ENCODE results near the gene RSPO3.

The RSPO3 gene

DNA sequence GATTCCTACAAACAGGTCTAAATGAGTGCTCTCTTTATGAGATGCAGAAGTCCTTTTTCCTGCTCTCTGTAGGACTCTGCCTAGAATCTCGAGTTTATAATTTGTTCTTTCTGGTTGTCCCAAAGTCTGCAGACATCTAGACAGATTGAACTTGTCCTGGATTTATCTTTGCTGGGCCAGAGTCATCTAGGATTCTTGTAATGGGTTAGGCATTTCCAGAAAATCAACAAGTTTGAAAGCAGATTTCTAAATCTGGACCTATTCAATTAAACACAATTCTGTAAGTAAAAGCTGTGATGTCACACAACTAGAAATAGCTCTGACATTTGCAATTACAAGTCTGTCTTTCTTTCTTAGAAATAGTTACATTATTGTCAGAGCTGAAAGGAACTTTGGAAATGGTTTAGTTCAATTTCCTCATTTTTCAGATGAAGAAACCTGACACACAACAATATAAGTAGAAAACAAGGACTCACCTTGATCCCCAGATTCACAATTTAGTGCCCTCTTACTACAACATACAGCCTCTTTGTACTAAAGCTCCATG is 4.2 kb upstream of the RSPO3 start:
- no peak for DNase-seq

DNA sequence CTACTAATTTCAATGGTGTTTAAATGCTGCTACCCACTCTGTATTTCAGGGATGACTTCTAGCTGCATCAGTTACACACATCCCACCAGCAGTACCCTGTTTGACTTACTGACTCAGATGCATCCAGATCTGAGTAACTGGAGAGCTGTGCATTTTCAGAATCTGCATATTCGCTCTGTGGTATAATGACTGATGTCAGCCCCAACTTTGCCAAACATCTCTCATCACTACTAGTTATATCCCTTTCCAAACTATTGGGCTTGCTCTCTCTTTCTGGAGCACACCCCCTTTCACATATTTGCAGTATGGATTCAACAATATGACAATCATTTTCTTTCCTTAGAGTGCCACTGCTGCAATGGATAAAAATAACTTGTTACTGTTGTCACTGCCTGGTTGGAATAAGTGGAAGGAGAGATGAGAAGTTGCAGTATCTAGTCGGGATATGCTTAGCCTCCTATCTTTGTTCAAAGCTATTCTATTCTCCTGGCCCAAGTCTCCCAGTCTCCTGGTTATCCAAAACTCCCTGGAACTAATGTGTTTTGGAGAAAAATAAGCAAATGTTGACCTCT is 3.3 kb upstream of the RSPO3 start:
- no peak for DNase-seq

DNA sequence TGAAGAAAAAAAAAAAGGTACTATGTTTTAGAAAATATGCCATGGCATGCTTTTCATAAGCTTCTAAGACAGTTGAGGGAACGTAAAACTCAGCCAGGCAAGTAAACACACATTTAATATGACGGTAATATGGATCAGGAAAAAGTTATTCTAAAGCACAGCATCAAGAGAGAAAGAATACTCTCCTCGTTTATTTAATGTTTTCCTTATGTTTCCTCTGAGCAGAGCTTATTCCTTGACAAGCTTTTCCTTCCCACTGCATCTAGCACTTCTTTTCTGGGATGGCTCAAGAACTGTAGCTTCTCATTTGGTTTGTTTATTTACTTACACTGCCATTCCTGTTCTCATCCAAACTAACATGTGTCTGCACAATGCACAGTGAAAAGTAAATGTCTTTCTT is 2.7 kb upstream of the RSPO3 start:
- DNase-seq, result no peak

DNA sequence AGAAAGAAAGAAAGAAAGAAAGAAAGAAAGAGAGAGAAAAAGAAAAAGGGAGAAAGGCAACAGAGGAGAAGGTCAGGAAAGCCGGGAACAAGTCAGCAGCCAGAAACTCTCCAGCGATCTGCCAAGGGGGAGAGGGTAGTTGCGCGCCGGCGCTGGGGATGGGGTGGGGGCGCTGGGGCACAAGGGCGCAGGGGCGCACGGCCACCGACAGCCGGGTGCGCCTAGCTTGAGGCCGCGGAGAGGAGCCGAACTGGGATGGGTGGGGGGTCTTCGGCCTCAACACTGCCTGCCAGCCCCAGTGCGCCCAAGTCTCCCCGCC is 533 bp upstream of the RSPO3 start:
- no peak for DNase-seq

DNA sequence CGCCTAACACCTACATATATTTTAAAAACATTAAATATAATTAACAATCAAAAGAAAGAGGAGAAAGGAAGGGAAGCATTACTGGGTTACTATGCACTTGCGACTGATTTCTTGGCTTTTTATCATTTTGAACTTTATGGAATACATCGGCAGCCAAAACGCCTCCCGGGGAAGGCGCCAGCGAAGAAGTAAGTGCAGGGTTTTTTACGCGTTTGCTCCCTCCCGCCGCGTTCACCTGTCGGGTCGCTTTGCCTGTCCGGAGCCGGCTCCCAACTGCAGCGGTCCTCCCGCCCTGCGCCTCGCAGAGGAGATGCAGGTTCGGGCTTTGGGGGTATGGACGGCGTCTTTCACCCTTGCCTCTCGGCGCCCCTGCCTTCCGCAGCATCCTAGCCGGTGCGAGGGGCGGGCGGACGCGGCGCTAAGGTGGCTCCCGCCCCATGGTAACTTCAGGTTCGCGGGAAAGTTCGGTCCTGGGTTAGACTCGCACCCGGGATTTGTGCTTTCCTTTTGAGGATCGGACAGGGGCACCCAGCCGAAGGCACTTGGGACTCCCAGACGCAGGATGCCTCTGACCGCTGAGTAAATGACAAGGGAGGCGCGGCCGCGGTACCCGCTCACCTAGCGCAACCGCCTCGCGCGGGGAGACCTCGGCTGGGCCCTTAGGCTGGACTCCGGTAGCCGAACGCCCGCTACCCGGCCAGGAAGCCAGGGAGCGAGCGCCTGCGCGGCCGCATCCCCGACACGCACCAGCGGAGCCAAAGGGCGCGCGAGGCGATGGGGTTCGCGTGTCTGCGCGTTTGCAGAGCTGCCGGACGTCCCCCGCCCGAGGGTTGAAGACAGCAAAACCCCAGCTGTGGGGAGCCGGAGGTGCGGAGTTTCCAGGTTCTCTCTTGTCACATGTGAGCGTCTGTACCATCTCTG is 891 bp downstream of the RSPO3 start:
- peak; percentile 28 for DNase-seq

DNA sequence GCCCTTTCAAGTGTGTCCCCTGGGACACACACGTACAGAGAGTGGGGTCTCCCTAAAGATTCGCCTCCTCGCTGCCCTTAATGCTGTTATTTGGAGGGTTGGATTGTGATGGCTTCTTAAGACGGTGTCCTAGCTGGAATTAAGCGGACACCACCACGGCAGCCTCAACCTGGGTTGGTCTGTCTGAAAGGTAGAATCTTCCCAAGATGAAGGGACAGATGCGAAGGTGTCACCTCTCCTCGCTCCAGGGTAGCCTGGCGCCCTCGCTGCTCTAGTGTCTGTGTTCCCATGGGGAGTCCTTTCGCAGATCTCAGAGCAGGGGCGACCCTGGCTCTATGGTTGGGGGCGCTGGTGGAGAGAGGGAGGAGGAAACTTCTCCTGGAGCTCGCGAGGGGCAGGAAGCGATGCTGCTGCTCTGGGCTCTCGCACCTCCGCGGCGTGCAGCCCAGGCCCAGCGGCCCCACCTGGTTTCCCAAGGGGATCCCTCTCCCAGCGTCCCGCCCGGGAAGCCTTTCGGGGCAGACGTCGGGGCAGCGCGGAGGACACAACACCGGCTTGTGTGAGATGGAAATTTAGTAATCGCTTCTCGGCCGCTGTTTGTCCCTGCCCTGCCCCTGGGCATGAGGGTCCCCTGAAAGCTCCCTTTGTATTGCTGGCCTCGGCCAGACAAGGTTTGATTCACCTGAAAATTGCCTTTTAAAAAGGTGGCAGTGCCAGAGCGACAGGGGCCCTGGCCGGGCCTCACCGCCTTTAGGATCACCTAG is 1.7 kb downstream of the RSPO3 start:
- no peak for DNase-seq

DNA sequence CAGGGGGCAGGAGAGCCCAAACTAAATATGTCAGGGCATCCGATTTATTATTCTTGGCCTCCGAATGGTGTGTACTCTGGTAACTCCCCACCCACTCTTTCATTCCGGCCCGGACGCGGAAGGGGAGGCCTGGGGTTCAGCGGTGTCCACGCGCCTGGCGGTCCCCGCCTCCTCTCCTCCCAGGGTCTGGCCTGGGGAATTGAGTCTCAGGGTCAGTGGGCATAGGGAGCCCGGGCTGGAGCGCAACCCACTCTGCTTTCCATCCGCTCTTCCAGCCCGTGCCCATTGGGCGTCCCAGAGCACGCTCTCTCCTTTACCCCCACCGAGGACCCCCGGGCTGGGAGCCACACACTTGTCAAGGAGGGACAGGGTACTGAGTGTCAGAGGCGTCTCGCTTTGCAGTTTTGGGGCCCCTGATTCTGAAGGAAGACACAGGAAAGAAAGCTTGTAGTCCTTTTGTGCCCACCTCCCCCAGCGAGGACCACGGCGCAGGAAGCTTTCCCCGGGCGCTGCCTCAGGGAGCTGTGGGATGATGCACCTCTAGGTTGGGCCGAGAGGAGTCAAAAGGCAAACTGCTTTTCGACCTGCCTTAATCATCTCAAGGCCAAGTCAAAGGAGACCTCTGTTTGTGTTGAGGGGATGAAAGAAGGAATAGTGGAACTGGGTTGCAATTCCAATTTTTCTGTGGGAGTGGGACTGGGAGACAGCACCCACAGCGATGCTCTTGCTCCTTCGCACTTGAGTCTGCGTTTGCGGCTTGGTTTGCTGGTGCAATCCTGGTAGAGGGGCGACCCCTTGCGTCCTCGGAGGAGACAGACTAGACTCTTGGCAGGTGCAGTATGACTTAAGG is 2.5 kb downstream of the RSPO3 start:
- DNase-seq, result peak; percentile 79

DNA sequence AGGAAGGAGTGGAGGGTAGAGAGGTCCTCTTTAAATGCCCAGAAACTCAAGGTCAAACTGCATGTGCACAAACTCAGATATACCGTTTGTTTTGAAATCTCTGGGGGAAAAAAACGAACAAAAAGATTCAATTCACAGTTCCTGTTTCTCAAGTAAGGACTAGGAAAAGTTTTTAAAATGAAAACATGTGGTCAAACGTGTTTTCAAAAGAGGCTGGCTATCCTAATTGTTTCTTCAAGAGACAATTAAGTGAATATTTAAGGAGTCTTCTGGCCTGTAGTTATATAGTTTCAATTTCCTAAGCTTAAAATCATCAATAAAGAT is 3.1 kb downstream of the RSPO3 start:
- no peak for DNase-seq

DNA sequence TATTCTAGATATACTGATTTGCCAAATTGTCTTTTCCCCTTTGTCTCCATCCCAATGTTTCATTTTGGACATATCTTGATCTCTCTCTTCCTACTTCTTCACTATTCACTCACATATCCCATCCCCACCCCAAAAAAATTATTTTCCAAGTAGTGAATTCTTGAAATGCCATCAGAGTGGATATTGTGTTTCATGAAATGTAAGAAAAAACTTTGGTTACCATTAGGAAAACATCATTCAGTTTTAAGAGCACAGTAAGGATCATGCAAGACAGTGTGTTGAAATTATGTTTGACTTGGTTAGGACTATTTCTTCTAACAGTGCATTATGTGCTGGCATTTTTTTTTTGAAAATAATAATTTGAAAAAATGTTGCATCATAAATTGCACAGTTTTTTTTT is 5.7 kb downstream of the RSPO3 start:
- DNase-seq, result no peak

DNA sequence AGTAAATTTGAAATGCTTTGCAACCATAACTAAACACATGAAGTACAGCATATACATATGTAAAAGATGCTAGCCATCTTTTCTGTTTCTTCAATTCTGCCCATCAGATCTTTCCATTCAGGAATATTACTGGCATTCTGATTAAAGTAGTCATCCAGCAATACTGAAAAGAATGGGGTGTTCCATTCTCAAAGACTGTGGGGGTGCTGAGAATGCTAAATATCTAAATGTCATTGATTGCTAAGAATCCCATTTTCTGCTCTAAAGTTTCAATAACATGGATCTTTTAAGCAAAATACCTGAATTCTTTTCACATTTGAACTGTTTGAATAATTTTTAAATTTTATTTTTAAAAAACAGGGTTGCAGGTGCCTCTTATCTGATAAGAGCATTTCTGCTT is 6.2 kb downstream of the RSPO3 start:
- DNase-seq, result no peak

DNA sequence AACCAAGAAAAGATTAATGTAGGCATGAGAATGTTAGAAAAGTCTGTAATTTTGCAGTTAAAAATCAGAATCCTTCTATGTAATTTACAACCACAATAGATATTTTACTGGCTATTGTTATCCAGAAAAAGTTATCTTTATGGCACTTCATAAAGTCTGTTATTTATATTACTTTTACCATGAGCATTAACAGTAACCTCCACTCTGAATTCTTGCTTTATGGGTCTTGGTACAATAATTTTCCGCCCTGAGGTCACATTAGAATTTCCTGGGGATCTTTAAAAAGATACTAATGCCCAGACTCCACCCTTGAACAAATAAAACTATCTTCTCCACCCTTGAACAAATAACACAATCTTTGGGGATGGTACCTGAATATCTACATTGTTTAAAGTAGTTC is 9.6 kb downstream of the RSPO3 start:
- DNase-seq, result no peak

DNA sequence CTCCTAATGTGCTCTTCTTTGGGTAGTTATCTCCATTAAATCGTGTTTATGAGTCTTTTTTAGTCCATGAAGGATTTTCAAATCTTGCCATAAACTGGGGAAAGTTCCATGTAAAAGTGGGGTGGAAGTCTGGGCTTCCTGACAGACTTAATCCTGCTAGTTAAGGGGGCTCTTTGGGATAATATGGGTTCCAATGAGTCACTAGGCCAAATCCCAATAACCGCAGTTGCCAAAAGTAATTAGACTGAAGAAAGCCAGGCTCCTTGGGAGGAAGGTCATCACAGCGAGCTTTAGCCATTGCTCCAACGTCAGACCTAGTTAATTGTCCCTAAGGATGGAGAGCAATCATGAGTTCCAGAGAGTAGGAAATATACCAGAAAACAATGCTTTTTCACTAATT is 10.8 kb downstream of the RSPO3 start:
- DNase-seq, result no peak

DNA sequence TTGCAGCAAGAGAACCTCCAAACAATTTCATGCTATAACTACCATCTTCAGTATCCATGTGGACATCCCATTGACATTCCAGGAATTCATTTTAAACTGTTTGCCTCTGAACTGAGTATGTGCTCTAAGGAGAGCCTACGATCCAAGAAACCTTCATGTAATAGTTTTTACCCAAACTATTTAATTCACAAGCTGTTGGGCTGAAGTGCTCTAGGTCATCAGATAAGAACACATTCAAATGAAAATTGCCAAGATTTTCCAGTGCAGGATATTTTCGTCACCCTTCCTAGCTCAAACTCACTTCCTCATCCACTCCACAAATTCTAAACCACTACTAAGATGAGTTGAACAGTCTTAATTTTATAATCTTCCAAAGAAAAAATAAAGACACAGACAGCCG is 12.8 kb downstream of the RSPO3 start:
- DNase-seq, result no peak

DNA sequence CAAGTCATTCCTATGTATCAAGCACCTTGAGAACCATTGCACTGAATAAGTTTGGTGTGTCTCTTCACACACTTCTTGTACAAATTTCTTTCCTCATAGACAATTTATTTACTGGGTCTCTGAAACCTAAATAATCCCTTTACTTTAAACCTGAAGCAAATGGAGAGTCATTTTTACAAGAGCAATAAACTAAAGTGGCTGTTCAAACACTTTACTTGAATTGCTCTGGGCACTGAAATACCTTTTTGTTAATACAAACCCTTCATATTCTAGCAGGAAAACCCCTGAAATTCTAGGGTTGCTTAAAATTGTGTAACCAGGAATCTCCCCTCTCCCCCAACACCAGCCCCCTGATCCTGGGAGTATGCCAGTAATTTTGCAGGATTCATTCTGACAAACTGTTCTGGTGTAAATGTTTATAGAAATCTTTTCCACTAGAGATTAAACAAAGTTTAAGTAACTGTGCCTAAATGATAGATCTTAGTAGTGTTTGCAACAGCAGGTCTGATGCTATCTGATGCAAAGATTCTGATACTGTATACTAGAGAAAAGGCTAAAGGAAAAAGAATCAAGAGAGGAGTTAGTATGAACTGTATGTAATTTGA is 13.4 kb downstream of the RSPO3 start:
- no peak for DNase-seq

DNA sequence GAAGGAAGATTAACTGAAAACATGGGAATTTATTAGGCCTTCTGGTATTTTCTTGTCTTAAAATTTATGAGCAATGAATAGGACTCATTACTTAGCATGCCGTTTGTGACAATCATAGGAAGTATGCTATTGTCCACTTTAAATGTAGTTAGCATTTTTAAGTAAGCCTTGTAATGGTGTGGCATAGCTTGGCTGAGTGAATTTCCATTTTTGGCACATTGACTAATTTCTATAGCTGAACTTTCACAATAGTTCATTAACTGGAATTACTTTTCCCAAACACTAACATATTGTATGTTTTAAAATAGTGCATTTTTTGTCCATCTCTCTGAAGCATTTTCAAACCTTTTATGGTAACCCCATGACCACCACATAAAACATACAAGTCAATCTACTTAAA is 15.7 kb downstream of the RSPO3 start:
- DNase-seq, result no peak

DNA sequence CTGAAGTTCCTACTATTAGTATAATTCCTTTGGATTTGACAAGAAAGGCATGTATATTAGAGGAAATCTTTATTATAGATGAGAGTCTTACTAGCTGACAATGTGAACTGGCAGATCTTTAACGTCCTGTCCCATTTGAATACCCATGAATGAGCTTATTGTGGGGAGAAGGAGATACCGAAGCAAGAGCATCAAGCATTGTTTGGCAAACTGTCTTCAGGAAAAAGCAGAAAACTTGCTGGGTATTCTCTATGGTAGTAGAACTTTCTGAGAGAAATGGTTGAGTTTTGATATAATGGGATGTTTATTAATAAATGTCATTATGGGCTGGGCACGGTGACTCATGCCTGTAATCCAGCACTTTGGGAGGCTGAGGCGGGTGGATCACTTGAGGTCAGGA is 18.3 kb downstream of the RSPO3 start:
- DNase-seq, result no peak

DNA sequence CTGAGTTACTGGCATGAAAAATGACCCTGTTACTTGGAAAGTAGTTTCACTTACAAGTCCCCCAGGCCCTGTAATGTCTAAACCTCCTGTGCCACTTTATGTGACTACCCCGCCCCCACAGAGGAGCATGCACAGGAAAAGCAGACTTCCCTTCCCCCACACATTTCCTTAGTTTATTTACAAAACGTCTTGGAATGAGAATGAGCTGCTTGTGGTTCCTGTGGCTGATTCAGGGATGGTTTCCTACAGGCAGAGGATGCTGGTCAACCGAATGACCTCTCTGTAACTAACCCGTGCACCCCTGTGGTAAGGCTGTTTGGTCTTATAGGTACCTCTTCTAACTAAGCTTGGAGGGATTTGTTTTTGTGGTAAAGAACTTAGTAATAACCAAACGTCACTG is 28.5 kb downstream of the RSPO3 start:
- DNase-seq, result no peak

DNA sequence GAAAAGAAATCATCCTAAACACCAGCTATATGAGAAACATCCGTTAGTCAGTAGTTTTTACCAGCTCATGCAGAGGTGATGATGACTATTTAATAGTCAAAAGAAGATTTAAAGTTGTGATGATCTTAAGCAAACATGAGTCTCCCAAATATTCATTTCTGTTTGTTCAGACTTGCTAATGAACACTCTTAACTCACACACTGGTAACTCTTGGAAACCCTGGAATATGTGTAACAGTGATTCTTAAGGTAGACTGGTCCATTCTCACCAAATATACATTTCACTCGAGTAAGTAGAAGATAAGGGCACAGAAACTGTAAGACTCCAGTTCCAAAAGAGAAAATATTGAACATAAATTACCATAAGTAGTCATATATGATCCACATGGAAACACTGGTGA is 29.1 kb downstream of the RSPO3 start:
- no peak for DNase-seq

DNA sequence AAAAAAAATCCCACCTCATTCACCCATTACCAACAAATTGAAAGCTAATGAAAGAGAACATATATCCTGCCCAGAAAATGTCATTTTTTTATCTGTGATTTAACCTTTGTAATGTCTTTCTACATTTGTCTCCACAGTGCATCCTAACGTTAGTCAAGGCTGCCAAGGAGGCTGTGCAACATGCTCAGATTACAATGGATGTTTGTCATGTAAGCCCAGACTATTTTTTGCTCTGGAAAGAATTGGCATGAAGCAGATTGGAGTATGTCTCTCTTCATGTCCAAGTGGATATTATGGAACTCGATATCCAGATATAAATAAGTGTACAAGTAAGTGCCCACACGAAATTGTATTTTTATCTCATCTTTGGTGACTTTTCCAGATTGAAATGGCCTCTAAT is 30.0 kb downstream of the RSPO3 start:
- no peak for DNase-seq

DNA sequence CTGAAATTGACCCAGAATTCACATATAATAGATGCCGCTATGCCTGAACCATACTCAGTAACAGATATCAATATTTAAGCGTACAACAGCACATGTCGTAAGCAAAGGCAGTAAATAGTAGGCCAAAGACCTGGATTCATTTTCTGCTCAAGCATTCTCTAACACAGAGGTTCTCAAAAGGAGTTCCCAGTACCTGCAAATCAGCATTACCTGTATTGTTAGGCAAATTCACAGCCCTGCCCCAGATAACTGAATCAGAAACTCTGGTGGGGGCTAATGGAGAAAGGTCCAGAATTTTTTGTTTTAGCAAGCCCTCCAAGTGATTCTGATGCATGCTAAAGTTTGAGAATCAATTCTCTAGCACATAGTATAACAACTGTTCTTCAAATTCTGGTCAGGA is 36.0 kb downstream of the RSPO3 start:
- DNase-seq, result no peak

DNA sequence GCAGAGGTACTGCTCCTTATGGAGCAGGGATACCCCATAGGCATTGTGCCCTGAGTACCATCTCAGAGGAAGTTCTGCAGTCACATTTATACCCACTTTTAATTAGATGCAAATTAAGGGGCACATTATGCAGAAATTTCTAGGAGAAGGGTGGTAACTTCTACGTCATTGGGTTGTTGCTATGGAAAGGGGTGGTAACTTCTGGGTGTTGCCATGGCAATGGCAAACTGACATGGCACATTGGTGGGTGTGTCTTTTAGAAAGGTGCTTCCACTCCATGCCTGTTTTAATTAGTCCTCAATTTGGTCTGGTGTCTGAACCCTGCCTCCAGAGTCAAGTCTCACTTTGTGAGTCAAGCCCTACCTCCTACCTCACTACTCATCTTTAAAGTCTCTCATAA is 42.0 kb downstream of the RSPO3 start:
- no peak for DNase-seq

DNA sequence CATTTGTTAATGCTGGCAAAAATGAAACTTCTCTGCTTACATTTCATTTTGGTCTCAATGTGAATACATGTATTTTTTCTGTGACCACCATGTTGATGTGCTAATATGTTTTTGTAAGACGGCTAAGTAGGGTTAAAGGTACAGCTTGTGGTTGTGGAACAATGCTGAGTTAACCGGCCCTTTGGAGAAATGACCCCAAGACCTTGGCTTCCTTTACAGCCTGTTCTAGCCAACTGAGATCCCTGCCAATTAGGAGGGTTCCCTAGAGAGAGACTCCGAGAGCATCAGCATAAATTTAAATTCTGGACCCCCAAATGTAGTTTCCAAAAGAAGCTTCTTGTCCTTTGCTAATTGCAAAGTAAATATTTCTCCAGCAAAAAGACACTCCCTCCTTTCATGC is 44.4 kb downstream of the RSPO3 start:
- no peak for DNase-seq

DNA sequence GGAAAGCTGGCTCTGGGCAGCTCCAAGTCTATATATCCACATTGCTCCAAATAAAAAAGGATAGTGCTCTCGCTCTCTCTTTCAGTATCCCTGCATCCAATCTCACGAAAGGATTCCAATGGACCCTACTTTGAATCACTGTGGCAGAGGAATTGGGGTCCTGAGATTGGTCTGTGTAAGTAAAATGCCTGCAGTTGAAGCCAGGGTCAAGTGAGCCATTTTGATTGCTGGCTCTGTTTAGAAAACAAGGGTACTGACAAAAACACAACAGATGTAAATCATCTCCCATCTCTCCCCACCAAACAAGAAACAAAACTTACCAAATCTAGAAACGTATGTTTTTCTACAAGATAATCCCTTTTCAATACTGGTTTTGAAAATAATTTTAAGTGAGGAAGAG is 45.6 kb downstream of the RSPO3 start:
- no peak for DNase-seq

Measured in NCI-H1105 (cell line).